Measurements from ENCODE around the gene TIMM21. TPM values are rescaled to one million over a fixed set of nuclear protein-coding genes. Genes with fewer than 3 reads are reported as not detected.

The TIMM21 gene
- polyA plus RNA-seq, 1 donor from 2014 or later: 59.2 TPM

DNA sequence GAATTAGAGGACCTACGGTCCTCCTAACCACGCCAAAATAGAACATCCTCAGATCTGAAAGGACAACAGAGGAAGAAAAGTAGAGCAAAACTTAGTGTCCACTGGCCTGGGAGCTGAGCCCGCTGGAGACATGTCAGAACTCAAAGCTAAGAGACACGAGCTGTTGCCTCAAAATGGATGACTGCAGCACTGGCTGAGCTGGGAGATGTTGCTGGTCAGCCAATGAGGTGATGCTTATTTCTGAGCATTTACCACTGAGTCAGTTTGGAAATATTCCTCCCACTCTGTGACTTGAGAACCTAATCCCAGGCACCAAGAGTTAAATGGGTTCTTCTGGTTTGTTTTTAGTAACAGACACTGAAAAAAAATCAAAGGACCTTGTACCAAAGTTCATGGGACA, 33.3 kb upstream of the TIMM21 start:
- no peaks in the 10 kb centered on the region for H4K20me1 ChIP-seq (ENCODE audit: insufficient read depth)
- H3K9me2 ChIP-seq (ENCODE audit: insufficient read depth, low read length): no peaks in the 10 kb centered on the region
- H3K9me3 ChIP-seq (ENCODE audit: low read length): peaks cover 6% of the 10 kb centered on the region
- H3K36me3 ChIP-seq (ENCODE audit: insufficient read depth, low read length): no peaks in the 10 kb centered on the region
- no peak overlapping the region for H2AFZ ChIP-seq (ENCODE audit: low read depth, low read length)
- no peaks in the 10 kb centered on the region for H3K79me2 ChIP-seq (replicated peaks; ENCODE audit: insufficient read depth, low read length)
- H3K4me3 ChIP-seq (ENCODE audit: low read length): no peak overlapping the region
- no peaks in the 10 kb centered on the region for H3F3A ChIP-seq (ENCODE audit: insufficient read depth, low read length, poor library complexity, severe bottlenecking)
- no peak overlapping the region for H3K4me2 ChIP-seq (ENCODE audit: low read length)
- no peak overlapping the region for H3K27ac ChIP-seq (ENCODE audit: low read length)
- H3K9ac ChIP-seq (ENCODE audit: low read length): no peak overlapping the region
- TF ChIP-seq EP300 (conservative IDR thresholded peaks at IDR 0.05; ENCODE audit: poor library complexity, severe bottlenecking) (no peak), TAF1 (IDR thresholded peaks at IDR 0.05; ENCODE audit: low read depth) (no peak), POLR2AphosphoS5 (IDR thresholded peaks at IDR 0.05) (no peak), MXI1 (conservative IDR thresholded peaks at IDR 0.05; ENCODE audit: poor library complexity, severe bottlenecking) (no peak), EZH2 (IDR thresholded peaks at IDR 0.05; ENCODE audit: borderline replicate concordance, insufficient read depth, low read length, poor library complexity, severe bottlenecking) (no peak), SMC3 (conservative IDR thresholded peaks at IDR 0.05; ENCODE audit: poor library complexity) (no peak), RAD21 (conservative IDR thresholded peaks at IDR 0.05) (no peak)
- TF ChIP-seq, protein P1, sequence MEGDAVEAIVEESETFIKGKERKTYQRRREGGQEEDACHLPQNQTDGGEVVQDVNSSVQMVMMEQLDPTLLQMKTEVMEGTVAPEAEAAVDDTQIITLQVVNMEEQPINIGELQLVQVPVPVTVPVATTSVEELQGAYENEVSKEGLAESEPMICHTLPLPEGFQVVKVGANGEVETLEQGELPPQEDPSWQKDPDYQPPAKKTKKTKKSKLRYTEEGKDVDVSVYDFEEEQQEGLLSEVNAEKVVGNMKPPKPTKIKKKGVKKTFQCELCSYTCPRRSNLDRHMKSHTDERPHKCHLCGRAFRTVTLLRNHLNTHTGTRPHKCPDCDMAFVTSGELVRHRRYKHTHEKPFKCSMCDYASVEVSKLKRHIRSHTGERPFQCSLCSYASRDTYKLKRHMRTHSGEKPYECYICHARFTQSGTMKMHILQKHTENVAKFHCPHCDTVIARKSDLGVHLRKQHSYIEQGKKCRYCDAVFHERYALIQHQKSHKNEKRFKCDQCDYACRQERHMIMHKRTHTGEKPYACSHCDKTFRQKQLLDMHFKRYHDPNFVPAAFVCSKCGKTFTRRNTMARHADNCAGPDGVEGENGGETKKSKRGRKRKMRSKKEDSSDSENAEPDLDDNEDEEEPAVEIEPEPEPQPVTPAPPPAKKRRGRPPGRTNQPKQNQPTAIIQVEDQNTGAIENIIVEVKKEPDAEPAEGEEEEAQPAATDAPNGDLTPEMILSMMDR (IDR thresholded peaks at IDR 0.05; ENCODE audit: poor library complexity, severe bottlenecking): no peak
- TF ChIP-seq, protein P2, sequence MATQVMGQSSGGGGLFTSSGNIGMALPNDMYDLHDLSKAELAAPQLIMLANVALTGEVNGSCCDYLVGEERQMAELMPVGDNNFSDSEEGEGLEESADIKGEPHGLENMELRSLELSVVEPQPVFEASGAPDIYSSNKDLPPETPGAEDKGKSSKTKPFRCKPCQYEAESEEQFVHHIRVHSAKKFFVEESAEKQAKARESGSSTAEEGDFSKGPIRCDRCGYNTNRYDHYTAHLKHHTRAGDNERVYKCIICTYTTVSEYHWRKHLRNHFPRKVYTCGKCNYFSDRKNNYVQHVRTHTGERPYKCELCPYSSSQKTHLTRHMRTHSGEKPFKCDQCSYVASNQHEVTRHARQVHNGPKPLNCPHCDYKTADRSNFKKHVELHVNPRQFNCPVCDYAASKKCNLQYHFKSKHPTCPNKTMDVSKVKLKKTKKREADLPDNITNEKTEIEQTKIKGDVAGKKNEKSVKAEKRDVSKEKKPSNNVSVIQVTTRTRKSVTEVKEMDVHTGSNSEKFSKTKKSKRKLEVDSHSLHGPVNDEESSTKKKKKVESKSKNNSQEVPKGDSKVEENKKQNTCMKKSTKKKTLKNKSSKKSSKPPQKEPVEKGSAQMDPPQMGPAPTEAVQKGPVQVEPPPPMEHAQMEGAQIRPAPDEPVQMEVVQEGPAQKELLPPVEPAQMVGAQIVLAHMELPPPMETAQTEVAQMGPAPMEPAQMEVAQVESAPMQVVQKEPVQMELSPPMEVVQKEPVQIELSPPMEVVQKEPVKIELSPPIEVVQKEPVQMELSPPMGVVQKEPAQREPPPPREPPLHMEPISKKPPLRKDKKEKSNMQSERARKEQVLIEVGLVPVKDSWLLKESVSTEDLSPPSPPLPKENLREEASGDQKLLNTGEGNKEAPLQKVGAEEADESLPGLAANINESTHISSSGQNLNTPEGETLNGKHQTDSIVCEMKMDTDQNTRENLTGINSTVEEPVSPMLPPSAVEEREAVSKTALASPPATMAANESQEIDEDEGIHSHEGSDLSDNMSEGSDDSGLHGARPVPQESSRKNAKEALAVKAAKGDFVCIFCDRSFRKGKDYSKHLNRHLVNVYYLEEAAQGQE (IDR thresholded peaks at IDR 0.05; ENCODE audit: borderline replicate concordance): no peak
- no peaks in the 10 kb centered on the region for H3K27me3 ChIP-seq (ENCODE audit: insufficient read depth, low read depth, low read length)

GRCh38 chr18:74116633-74117554, 31.4 kb upstream of the TIMM21 start:
- Histone ChIP-seq H3K4me2 (ENCODE audit: low read length) (no peak overlapping the region), H3K9ac (ENCODE audit: low read length) (no peak overlapping the region), H3F3A (ENCODE audit: insufficient read depth, low read length, poor library complexity, severe bottlenecking) (no peaks in the 10 kb centered on the region), H3K27ac (ENCODE audit: low read length) (no peak overlapping the region), H3K9me3 (ENCODE audit: low read length) (peaks cover 6% of the 10 kb centered on the region), H2AFZ (ENCODE audit: low read depth, low read length) (no peak overlapping the region), H4K20me1 (ENCODE audit: insufficient read depth) (no peaks in the 10 kb centered on the region), H3K27me3 (ENCODE audit: insufficient read depth, low read depth, low read length) (no peaks in the 10 kb centered on the region), H3K36me3 (ENCODE audit: insufficient read depth, low read length) (no peaks in the 10 kb centered on the region), H3K4me3 (ENCODE audit: low read length) (no peak overlapping the region), H3K9me2 (ENCODE audit: insufficient read depth, low read length) (no peaks in the 10 kb centered on the region), H3K79me2 (replicated peaks; ENCODE audit: insufficient read depth, low read length) (no peaks in the 10 kb centered on the region)
- peak; percentile 94 for TF ChIP-seq SMC3 (conservative IDR thresholded peaks at IDR 0.05; ENCODE audit: poor library complexity)
- TF ChIP-seq RAD21 (conservative IDR thresholded peaks at IDR 0.05): peak; percentile 90
- no peak for TF ChIP-seq TAF1 (IDR thresholded peaks at IDR 0.05; ENCODE audit: low read depth)
- no peak for TF ChIP-seq EZH2 (IDR thresholded peaks at IDR 0.05; ENCODE audit: borderline replicate concordance, insufficient read depth, low read length, poor library complexity, severe bottlenecking)
- TF ChIP-seq, protein P1 (IDR thresholded peaks at IDR 0.05; ENCODE audit: poor library complexity, severe bottlenecking): peak; percentile 88
- TF ChIP-seq, protein P2 (IDR thresholded peaks at IDR 0.05; ENCODE audit: borderline replicate concordance): no peak
- no peak for TF ChIP-seq POLR2AphosphoS5 (IDR thresholded peaks at IDR 0.05)
- no peak for TF ChIP-seq EP300 (conservative IDR thresholded peaks at IDR 0.05; ENCODE audit: poor library complexity, severe bottlenecking)
- TF ChIP-seq MXI1 (conservative IDR thresholded peaks at IDR 0.05; ENCODE audit: poor library complexity, severe bottlenecking): no peak

All from neural cell (in vitro differentiated cells).